ENCODE results near the gene LRP2. TPM values are rescaled to one million over a fixed set of nuclear protein-coding genes. Genes with fewer than 3 reads are reported as not detected.

The LRP2 gene
- polyA plus RNA-seq, 1 donor (not counting 4 experiments of a cell fraction or from before 2014, with no cell fraction given), result not detected

GRCh38 chr2:169108099-169108884 lies 254.0 kb downstream of the LRP2 start:
- peaks cover 3% of the 10 kb centered on the region for H3K4me1 ChIP-seq (ENCODE audit: control insufficient read depth, extremely low read depth, insufficient read depth, low read length)
- no peaks in the 10 kb centered on the region for H3K9me1 ChIP-seq (ENCODE audit: control insufficient read depth, extremely low read depth, insufficient read depth, low read length)
- no peak overlapping the region for H2AFZ ChIP-seq (ENCODE audit: control insufficient read depth, low read length)
- H3K79me2 ChIP-seq (ENCODE audit: control insufficient read depth, insufficient read depth, low read length), result no peaks in the 10 kb centered on the region
- H3K36me3 ChIP-seq (ENCODE audit: control insufficient read depth in 2 of 2, extremely low read depth in 1 of 2, insufficient read depth in 2 of 2, low read length in 2 of 2), result no peaks in the 10 kb centered on the region
- TF ChIP-seq EZH2 (IDR thresholded peaks at IDR 0.05; ENCODE audit: low read length) (no peak), CTCF (optimal IDR thresholded peaks at IDR 0.05 in 1 of 3, IDR thresholded peaks at IDR 0.05 in 1 of 3, conservative IDR thresholded peaks at IDR 0.05 in 1 of 3; ENCODE audit: extremely low read depth in 1 of 3, insufficient read depth in 2 of 3, low read length in 3 of 3) (no peak)
- no peaks in the 10 kb centered on the region for H4K20me1 ChIP-seq (ENCODE audit: control insufficient read depth, extremely low read depth, insufficient read depth, low read length)
- H3K9ac ChIP-seq (ENCODE audit: control insufficient read depth, extremely low read depth, insufficient read depth, low read length), result no peak overlapping the region
- no peak overlapping the region for H3K4me3 ChIP-seq (ENCODE audit: control insufficient read depth in 2 of 3, extremely low read depth in 1 of 3, insufficient read depth in 2 of 3, low read depth in 1 of 3, low read length in 3 of 3)
- no peak overlapping the region for H3K4me2 ChIP-seq (ENCODE audit: control insufficient read depth, extremely low read depth, insufficient read depth, low read depth, low read length)
- H3K9me3 ChIP-seq (ENCODE audit: control insufficient read depth, low read depth, low read length), result no peaks in the 10 kb centered on the region
- no peak for DNase-seq (ENCODE audit: low read depth, low spot score)
- dilution Hi-C loops (cut with MboI; ENCODE audit: extremely low pct_ligation_motif_present, low sequenced_read_pairs), result no loop called here
- H3K27me3 ChIP-seq (ENCODE audit: control insufficient read depth, extremely low read depth, insufficient read depth, low read length), result no peaks in the 10 kb centered on the region
- no peak overlapping the region for H3K27ac ChIP-seq (ENCODE audit: control insufficient read depth, insufficient read depth, low read length)
- FAIRE-seq, result no peak

GRCh38 chr2:169107645-169108044 lies 254.7 kb downstream of the LRP2 start:
- no peaks in the 10 kb centered on the region for H3K27me3 ChIP-seq (ENCODE audit: control insufficient read depth, extremely low read depth, insufficient read depth, low read length)
- no peak overlapping the region for H3K9ac ChIP-seq (ENCODE audit: control insufficient read depth, extremely low read depth, insufficient read depth, low read length)
- no peak overlapping the region for H3K4me2 ChIP-seq (ENCODE audit: control insufficient read depth, extremely low read depth, insufficient read depth, low read depth, low read length)
- H3K79me2 ChIP-seq (ENCODE audit: control insufficient read depth, insufficient read depth, low read length), result no peaks in the 10 kb centered on the region
- TF ChIP-seq EZH2 (IDR thresholded peaks at IDR 0.05; ENCODE audit: low read length), result no peak
- TF ChIP-seq CTCF (optimal IDR thresholded peaks at IDR 0.05 in 1 of 3, IDR thresholded peaks at IDR 0.05 in 1 of 3, conservative IDR thresholded peaks at IDR 0.05 in 1 of 3; ENCODE audit: extremely low read depth in 1 of 3, insufficient read depth in 2 of 3, low read length in 3 of 3), result no peak
- H3K9me1 ChIP-seq (ENCODE audit: control insufficient read depth, extremely low read depth, insufficient read depth, low read length), result no peaks in the 10 kb centered on the region
- no peak overlapping the region for H3K27ac ChIP-seq (ENCODE audit: control insufficient read depth, insufficient read depth, low read length)
- dilution Hi-C loops (cut with MboI; ENCODE audit: extremely low pct_ligation_motif_present, low sequenced_read_pairs), result no loop called here
- H3K4me1 ChIP-seq (ENCODE audit: control insufficient read depth, extremely low read depth, insufficient read depth, low read length), result peaks cover 3% of the 10 kb centered on the region
- no peak for FAIRE-seq
- no peak overlapping the region for H3K4me3 ChIP-seq (ENCODE audit: control insufficient read depth in 2 of 3, extremely low read depth in 1 of 3, insufficient read depth in 2 of 3, low read depth in 1 of 3, low read length in 3 of 3)
- no peaks in the 10 kb centered on the region for H4K20me1 ChIP-seq (ENCODE audit: control insufficient read depth, extremely low read depth, insufficient read depth, low read length)
- no peaks in the 10 kb centered on the region for H3K9me3 ChIP-seq (ENCODE audit: control insufficient read depth, low read depth, low read length)
- H2AFZ ChIP-seq (ENCODE audit: control insufficient read depth, low read length), result no peak overlapping the region
- H3K36me3 ChIP-seq (ENCODE audit: control insufficient read depth in 2 of 2, extremely low read depth in 1 of 2, insufficient read depth in 2 of 2, low read length in 2 of 2), result no peaks in the 10 kb centered on the region
- DNase-seq (ENCODE audit: low read depth, low spot score), result no peak

All from keratinocyte (primary cell).